ENCODE measurements around the gene HMCES. TPM values are rescaled to one million over a fixed set of nuclear protein-coding genes. Genes with fewer than 3 reads are reported as not detected.
A peak's percentile ranks its signal among the peaks of the same experiment; 100 is the strongest.

Gene HMCES, protein sequence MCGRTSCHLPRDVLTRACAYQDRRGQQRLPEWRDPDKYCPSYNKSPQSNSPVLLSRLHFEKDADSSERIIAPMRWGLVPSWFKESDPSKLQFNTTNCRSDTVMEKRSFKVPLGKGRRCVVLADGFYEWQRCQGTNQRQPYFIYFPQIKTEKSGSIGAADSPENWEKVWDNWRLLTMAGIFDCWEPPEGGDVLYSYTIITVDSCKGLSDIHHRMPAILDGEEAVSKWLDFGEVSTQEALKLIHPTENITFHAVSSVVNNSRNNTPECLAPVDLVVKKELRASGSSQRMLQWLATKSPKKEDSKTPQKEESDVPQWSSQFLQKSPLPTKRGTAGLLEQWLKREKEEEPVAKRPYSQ
- 39.3 and 58.0 TPM in 2 replicates for total RNA-seq (2014; rRNA removed; shearing (Covaris generic))

DNA sequence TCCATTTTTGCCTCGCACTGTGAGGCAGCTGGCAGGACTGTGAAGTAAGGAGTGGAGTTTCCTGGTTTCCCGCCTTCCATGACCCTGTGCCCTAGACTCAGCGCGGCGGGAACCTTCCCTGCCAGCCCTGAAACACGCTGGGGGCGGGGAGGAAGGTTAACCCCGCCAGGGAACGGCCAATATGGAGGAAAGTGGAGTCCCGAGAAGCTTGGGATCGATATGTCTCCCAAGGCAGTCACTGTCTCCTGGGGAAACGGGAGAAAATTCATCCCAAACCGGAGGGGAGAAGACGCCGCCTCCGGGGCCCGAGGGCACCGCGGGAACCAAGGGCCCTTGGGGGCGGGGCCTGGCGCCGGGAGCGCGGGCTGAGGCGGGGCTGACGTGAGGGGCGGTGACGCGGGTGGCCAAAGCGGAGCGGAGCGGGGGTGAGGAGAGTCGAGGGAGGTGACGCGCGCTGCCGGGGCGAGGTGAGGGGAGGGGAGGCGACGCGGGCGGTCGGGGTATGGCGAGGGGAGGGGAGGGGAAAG lies at the start of gene HMCES:
TSS of gene HMCES (plus strand) at position 432 of the 527 bp plus-strand sequence. CDS start 863 bp downstream, outside the sequence.
- DNase-seq (ENCODE audit: low spot score): peak; percentile 90

- DNase-seq (ENCODE audit: low spot score): peak; percentile 93
These were observed 49.6 kb upstream of the HMCES start for GRCh38 chr3:129228891-129229585.

DNA sequence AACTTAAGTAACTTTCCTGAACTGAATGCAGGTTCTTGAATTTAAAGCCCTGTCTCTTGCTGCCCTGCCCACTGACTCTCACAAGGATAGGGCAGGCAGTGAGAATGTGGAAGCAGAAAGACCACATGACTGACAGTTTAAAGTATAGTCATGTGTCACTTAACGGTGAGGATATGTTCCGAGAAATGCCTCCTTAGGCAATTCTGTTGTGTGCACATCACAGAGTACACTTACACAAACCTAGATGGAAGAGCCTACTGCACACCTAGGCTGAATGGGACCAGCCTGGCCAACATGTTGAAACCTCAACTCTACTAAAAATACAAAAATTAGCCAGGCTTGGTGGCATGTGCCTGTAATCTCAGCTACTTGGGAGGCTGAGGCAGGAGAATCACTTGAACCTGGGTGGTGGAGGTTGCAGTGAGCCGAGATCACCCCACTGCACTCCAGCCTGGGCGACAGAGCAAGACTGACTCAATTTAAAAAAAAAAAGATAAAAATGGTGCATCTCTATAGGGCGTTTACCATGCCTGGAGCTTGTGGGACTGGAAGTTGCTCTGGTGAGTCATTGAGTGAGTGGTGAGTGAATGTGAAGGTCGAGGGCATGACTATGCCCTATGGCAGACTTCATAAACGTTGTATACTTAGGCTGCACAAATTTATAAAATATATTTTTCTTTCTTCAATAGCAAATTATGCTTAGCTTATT lies 48.2 kb upstream of the HMCES start:
- DNase-seq (ENCODE audit: low spot score): peak; percentile 80

GRCh38 chr3:129231331-129232119 lies 47.1 kb upstream of the HMCES start:
- DNase-seq (ENCODE audit: low spot score): peak; percentile 74

DNA sequence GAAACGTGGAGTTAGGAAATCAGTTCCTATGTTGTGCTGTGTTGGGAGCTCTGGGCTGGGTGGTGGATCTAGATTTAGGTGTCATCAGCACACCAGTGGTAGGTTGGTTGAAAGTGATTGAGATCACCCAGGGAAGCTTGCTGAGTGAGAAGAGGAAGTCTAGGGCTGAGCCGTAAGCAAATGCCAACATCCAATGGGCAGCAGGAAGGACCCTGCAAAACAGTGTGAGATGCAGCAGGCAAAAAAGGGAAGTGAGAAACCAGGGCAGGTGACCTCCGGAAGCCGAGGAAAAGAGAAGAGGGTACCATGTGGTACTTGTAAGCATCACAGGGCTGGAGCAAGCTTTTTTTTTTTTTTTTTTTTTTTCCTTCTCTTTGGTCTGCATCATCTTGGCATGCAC lies 45.1 kb upstream of the HMCES start:
- DNase-seq (ENCODE audit: low spot score): no peak

DNA sequence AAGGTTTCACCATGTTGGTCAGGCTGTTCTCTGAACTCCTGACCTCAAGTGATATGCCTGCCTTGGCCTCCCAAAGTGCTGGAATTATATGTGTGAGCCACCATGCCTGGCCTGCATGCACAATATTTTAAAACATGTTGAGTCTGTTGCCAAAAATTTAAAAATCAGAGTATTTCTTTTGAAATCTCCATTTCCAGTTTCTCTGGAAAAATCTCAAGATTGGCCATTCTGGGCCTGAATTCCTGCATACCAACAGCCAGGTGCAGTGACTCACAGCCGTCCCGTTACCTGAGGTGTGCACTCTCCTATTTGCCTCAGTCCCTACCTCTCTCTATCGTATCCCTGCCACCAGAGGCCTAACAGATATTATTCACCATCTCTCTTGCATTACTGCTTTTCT lies 44.2 kb upstream of the HMCES start:
- DNase-seq (ENCODE audit: low spot score): no peak

DNA sequence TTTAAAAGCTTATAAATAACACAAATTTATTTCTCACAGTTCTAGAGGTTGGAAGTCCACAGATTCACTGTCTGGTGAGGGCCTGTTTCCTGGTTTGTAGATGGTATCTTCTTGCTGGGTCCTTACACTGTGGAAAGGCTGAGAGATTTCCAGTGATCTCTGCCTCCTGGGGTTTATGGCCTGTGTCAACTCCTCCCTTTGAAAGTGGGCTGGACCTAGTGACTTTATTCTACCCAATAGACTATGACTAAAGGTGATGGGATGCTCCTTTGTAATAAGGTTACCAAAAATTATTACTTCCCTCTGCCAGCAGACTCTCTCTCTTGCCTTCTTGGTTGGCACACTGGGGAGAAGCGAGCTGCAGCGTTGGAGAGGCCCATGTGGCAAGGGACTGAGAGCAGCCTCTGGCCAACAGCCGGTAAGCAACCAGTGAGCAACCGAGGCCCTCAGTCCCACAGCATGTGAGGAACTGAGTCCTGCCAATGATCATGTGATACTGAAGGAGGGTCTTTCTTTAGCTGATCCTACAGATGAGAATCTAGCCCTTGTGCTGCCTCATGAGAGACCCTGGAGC lies 43.2 kb upstream of the HMCES start:
- DNase-seq (ENCODE audit: low spot score): no peak

DNA sequence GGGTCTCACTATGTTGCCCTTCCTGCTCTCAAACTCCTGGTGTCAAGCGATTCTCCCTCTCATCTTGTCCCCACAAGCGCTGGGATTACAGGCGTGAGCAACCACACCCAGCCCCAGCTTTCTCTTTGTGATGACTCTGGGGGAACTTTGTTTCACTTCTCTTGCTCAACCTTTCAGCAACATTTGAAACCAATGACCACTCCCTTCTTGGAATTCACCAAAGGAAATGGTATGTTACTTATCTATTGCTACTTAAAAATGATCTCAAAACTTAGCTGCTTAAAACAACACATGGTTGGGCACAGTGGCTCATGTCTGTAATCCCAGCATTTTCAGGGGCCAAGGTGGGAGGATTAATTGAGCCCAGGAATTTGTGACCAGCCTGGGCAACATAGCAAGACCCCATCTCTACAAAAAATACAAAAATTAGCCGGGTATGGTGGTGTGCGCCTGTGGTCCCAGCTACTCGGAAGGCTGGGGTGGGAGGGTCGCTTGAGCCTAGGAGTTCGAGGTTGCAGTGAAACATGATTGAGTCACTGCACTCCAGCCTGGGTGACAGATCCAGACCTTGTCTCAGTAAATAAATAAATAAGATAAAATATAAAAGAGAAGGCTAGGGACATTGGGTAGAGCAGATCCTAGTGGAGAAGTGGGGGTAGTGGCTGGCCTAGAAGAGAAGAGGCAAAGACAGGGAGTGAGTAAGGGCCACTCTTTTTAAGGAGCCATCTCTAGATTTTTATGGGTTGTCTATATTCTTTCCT lies 39.5 kb upstream of the HMCES start:
- DNase-seq (ENCODE audit: low spot score): no peak

- no peak for DNase-seq (ENCODE audit: low spot score)
These were observed 38.7 kb upstream of the HMCES start for GRCh38 chr3:129239991-129240390.

DNA sequence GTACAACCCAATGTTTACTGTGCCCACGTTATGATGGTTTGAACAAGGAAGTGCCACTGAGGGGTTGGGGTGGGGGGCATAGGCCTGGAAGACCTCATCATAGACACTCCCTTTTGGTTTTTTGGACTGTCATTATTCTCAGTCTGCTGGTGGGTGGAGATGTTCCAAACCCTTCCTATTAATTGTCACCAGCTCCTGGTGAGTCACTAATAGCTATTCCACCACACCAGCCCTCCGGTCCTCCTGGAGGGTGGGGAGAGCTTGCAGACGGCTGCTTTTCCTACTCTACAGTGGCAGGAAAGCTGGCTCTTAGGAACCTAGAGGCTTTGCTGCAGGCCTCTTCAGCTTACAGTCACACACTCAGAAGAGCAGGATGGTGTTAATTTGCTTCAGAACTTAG lies 38.2 kb upstream of the HMCES start:
- DNase-seq (ENCODE audit: low spot score): no peak

DNA sequence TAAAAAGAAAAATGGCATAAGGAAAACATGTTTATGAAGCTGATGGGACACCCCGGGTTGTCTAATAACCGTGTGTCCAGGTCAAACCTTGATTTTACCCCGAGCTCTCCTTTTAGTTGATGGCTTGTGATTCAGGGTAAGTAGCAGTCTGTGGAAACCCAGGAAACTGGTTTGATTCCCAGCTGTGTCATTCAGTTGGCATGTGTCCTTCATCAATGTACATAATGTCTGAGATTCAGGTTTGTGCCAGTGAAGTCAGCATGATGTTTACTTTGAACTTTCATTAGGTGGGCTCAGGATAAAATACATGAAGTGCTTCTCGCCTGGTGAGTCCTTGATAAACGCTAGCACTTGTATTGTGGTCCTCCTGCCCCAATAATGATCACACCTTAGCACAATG lies 33.5 kb upstream of the HMCES start:
- no peak for DNase-seq (ENCODE audit: low spot score)

DNA sequence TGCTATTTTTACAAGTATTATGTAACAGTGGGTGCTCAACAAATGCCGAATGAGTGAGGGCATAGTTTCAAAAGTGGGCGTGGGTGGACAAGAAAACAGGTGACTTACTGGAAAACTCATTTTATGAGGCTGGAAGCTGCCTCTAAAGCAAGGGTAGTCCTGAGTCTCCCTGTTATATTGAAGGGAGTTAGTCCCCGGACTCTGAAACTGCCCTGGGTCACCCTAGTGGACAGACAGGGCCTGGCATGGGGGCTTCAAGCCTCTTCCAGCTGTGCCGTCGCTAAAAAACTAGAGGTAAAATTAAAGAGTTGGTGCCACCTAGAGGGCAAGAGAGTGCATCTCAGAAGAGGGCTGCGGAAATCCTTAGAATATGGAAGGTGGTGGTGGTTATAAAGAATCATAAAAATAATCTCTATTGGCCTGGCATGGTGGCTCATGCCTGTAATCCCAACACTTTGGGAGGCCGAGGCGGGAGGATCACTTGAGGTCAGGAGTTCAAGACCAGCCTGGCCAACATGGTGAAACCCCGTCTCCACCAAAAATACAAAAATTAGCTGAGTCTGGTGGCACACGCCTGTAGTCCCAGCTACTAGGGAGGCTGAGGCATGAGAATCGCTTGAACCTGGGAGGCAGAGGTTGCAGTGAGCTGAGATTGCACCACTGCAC lies 32.9 kb upstream of the HMCES start:
- peak; percentile 94 for DNase-seq (ENCODE audit: low spot score)

GRCh38 chr3:129246636-129247035 lies 32.0 kb upstream of the HMCES start:
- DNase-seq (ENCODE audit: low spot score): no peak

GRCh38 chr3:129248286-129248979 lies 30.2 kb upstream of the HMCES start:
- no peak for DNase-seq (ENCODE audit: low spot score)

- peak; percentile 81 for DNase-seq (ENCODE audit: low spot score)
These were observed 29.2 kb upstream of the HMCES start, which contains the start of gene COPG1 for GRCh38 chr3:129249284-129250065. COPG1 (plus strand) TSS chr3:129249606; CDS start chr3:129249710, 104 bp downstream.

GRCh38 chr3:129252748-129253147 lies 25.9 kb upstream of the HMCES start:
- no peak for DNase-seq (ENCODE audit: low spot score)

DNA sequence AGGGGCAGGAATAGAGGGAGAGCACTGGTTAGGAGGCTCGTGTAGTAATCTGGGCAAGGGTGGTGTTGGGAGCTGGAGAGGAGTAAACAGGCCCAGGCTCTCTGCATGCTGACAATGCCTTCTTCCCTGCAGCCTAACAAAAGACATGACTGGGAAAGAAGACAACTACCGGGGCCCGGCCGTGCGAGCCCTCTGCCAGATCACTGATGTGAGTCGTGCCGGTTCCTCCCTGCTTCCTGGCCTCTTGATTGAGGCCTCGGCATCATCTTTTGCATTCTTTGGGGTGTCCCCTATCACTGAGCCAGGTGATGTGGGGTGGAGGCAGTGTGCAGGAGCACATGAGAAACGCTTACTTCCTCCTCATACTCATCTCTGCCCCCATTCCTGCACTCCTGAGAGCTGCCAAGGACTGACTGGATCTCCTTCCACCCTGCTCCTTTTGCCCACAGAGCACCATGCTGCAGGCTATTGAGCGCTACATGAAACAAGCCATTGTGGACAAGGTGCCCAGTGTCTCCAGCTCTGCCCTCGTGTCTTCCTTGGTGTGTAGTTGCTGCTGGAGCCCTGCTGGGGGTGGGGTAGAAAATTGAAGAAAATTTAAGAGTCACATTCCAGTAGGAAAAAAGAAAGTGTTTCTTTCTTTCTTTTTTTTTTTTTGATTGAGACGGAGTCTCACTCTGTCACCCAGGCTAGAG lies 24.0 kb upstream of the HMCES start:
- no peak for DNase-seq (ENCODE audit: low spot score)

DNA sequence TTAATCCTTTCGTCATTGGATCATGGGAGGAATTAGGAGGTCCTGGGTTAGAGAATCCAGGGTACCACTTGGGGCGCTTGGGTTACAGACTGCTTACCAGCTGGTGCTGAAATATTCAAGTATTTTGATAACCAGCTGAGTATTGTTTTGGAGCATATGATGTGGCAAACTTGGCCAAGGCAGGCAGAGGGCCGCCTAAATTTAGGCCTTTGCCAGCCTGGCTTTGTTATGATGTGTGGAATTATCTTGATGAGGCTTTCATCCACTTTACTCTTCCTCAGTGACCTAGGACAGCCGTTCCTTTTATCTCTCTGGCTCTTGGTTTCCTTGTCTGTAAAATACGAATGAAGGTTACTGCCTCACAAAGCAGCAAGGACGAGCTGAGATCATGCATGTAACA lies 22.4 kb upstream of the HMCES start:
- DNase-seq (ENCODE audit: low spot score): no peak

Measured in H4 (cell line).